Measurements from ENCODE around the gene HLA-DRA.

DNA sequence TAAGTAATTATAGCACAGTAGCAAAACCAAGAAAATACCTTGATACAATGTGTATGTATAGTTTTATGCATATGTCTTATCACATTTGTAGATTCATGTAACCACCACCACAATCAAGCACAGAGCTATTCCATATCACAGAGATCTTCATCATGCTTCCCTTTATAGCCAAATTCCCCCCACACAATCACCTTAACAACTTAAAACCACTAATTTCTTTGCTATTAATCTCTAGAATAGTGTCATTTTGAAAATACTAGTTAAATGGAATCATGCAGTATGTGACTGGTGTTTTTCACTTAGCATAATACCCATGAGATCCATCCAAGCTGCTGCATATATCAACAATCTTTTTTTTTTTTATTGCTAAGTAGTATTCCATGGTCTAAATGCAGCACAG is 8.2 kb downstream of the HLA-DRA start:
- TF ChIP-seq, protein P1, sequence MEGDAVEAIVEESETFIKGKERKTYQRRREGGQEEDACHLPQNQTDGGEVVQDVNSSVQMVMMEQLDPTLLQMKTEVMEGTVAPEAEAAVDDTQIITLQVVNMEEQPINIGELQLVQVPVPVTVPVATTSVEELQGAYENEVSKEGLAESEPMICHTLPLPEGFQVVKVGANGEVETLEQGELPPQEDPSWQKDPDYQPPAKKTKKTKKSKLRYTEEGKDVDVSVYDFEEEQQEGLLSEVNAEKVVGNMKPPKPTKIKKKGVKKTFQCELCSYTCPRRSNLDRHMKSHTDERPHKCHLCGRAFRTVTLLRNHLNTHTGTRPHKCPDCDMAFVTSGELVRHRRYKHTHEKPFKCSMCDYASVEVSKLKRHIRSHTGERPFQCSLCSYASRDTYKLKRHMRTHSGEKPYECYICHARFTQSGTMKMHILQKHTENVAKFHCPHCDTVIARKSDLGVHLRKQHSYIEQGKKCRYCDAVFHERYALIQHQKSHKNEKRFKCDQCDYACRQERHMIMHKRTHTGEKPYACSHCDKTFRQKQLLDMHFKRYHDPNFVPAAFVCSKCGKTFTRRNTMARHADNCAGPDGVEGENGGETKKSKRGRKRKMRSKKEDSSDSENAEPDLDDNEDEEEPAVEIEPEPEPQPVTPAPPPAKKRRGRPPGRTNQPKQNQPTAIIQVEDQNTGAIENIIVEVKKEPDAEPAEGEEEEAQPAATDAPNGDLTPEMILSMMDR (IDR thresholded peaks at IDR 0.05): no peak
- TF ChIP-seq POLR2A (IDR thresholded peaks at IDR 0.05): no peak

Data from thyroid gland (tissue), 4 donors.